ENCODE data around the gene LGALS16.

LGALS16 gene

GRCh38 chr19:39677961-39678889 is 22.5 kb downstream of the LGALS16 start:
- no peak for DNase-seq (ENCODE audit: low read depth)
- H3K4me3 ChIP-seq (ENCODE audit: low read length), result no peak overlapping the region
- TF ChIP-seq CTCF (conservative IDR thresholded peaks at IDR 0.05; ENCODE audit: low read length), result no peak

- no peak for DNase-seq (ENCODE audit: low read depth)
- no peak overlapping the region for H3K4me3 ChIP-seq (ENCODE audit: low read length)
- no peak for TF ChIP-seq CTCF (conservative IDR thresholded peaks at IDR 0.05; ENCODE audit: low read length)
These were observed 23.5 kb downstream of the LGALS16 start for GRCh38 chr19:39679056-39679790.

- no peak for TF ChIP-seq CTCF (conservative IDR thresholded peaks at IDR 0.05; ENCODE audit: low read length)
- DNase-seq (ENCODE audit: low read depth), result no peak
- H3K4me3 ChIP-seq (ENCODE audit: low read length), result no peak overlapping the region
These were observed 24.1 kb downstream of the LGALS16 start for GRCh38 chr19:39679791-39680168.

GRCh38 chr19:39680593-39680992 is 24.9 kb downstream of the LGALS16 start:
- DNase-seq (ENCODE audit: low read depth), result no peak
- no peak overlapping the region for H3K4me3 ChIP-seq (ENCODE audit: low read length)
- TF ChIP-seq CTCF (conservative IDR thresholded peaks at IDR 0.05; ENCODE audit: low read length), result no peak

- no peak for DNase-seq (ENCODE audit: low read depth)
- no peak overlapping the region for H3K4me3 ChIP-seq (ENCODE audit: low read length)
- TF ChIP-seq CTCF (conservative IDR thresholded peaks at IDR 0.05; ENCODE audit: low read length), result no peak
These were observed 25.7 kb downstream of the LGALS16 start for GRCh38 chr19:39681416-39681815.

- no peak for DNase-seq (ENCODE audit: low read depth)
- no peak for TF ChIP-seq CTCF (conservative IDR thresholded peaks at IDR 0.05; ENCODE audit: low read length)
- no peak overlapping the region for H3K4me3 ChIP-seq (ENCODE audit: low read length)
These were observed 28.6 kb downstream of the LGALS16 start for GRCh38 chr19:39684267-39684666.

All from AG10803 (cell line).